SK-N-SH treated with all-trans-retinoic acid at 6 μM for 48 hours (cell line): ENCODE measurements around the gene DNMT3A.

Source experiments
- ATAC-seq: fragments of 200-7000 bp; cut with Tn5 transposase; 3 replicates; pipeline ENCODE4 v1.9.1; 2020; ENCODE audit warnings: mild to moderate bottlenecking, moderate library complexity
- ARNTL ChIP-seq: fragments of 450-650 bp; formaldehyde crosslinking; IDR thresholded peaks from 2 replicates; pipeline ENCODE4 v1.5.0; 2020; ENCODE audit warnings: low read depth, mild to moderate bottlenecking, moderate library complexity, borderline replicate concordance
- BACH2 ChIP-seq: fragments of 250-450 bp; sonication (Bioruptor Pico); IDR thresholded peaks from 2 replicates; pipeline ENCODE4 v1.9.0; 2021; ENCODE audit warnings: mild to moderate bottlenecking, borderline replicate concordance
- CSDC2 ChIP-seq: fragments of 250-450 bp; sonication (Bioruptor Pico); IDR thresholded peaks from 2 replicates; pipeline ENCODE4 v1.5.0; 2020; ENCODE audit warnings: mild to moderate bottlenecking, moderate library complexity
- ESRRG ChIP-seq: fragments of 250-450 bp; sonication (Bioruptor Pico); IDR thresholded peaks from 2 replicates; pipeline ENCODE4 v1.6.1; 2021; ENCODE audit warnings: mild to moderate bottlenecking
- OSR1 ChIP-seq: fragments of 250-450 bp; sonication (Bioruptor Pico); IDR thresholded peaks from 2 replicates; pipeline ENCODE4 v1.8.0; 2022; ENCODE audit warnings: moderate library complexity, mild to moderate bottlenecking, inconsistent platforms
- RARB ChIP-seq: fragments of 250-450 bp; sonication (Bioruptor Pico); IDR thresholded peaks from 2 replicates; pipeline ENCODE4 v1.8.0; 2021; ENCODE audit warnings: mild to moderate bottlenecking, moderate library complexity
- SNAI2 ChIP-seq: fragments of 250-450 bp; sonication (Bioruptor Pico); IDR thresholded peaks from 2 replicates; pipeline ENCODE4 v1.5.0; 2020; ENCODE audit warnings: mild to moderate bottlenecking, moderate library complexity
- TCF4 ChIP-seq: fragments of 250-450 bp; sonication (Bioruptor Pico); IDR thresholded peaks from 2 replicates; pipeline ENCODE4 v1.8.0; 2021; ENCODE audit warnings: mild to moderate bottlenecking, moderate library complexity, borderline replicate concordance
- TOX ChIP-seq: fragments of 250-450 bp; sonication (Bioruptor Pico); IDR thresholded peaks from 2 replicates; pipeline ENCODE4 v1.8.0; 2021; ENCODE audit warnings: mild to moderate bottlenecking, moderate library complexity, borderline replicate concordance
- ZNF565 ChIP-seq: fragments of 450-650 bp; formaldehyde crosslinking; conservative IDR thresholded peaks from 2 replicates; pipeline ENCODE4 v1.5.0; 2020; ENCODE audit warnings: low read depth, mild to moderate bottlenecking, moderate library complexity
- ZNF70 ChIP-seq: fragments of 450-650 bp; formaldehyde crosslinking; IDR thresholded peaks from 2 replicates; pipeline ENCODE4 v1.5.0; 2020; ENCODE audit warnings: mild to moderate bottlenecking, moderate library complexity
- ZNF8 ChIP-seq: fragments of 450-650 bp; formaldehyde crosslinking; IDR thresholded peaks from 2 replicates; pipeline ENCODE4 v1.5.0; 2020; ENCODE audit warnings: mild to moderate bottlenecking, moderate library complexity
- TF ChIP-seq, protein P1 (sequence below): fragments of 250-450 bp; sonication (Bioruptor Pico); IDR thresholded peaks from 2 replicates; pipeline ENCODE4 v1.5.1; 2020; ENCODE audit warnings: low read depth, mild to moderate bottlenecking, moderate library complexity
- TF ChIP-seq, protein P2 (sequence below): fragments of 250-450 bp; sonication (Bioruptor Pico); IDR thresholded peaks from 2 replicates; pipeline ENCODE4 v1.5.1; 2021; ENCODE audit warnings: mild to moderate bottlenecking, moderate library complexity
- TF ChIP-seq, protein P3 (sequence below): fragments of 250-450 bp; sonication (Bioruptor Pico); IDR thresholded peaks from 2 replicates; pipeline ENCODE4 v1.8.0; 2020; ENCODE audit warnings: mild to moderate bottlenecking, moderate library complexity, borderline replicate concordance
- TF ChIP-seq, protein P4 (sequence below): fragments of 250-450 bp; sonication (Bioruptor Pico); IDR thresholded peaks from 2 replicates; pipeline ENCODE4 v1.5.0; 2020; ENCODE audit warnings: mild to moderate bottlenecking, moderate library complexity
- TF ChIP-seq, protein P5 (sequence below): fragments of 250-450 bp; sonication (Bioruptor Pico); IDR thresholded peaks from 2 replicates; pipeline ENCODE4 v1.8.0; 2021; ENCODE audit warnings: low read depth, mild to moderate bottlenecking, moderate library complexity, borderline replicate concordance

The DNMT3A gene

DNA sequence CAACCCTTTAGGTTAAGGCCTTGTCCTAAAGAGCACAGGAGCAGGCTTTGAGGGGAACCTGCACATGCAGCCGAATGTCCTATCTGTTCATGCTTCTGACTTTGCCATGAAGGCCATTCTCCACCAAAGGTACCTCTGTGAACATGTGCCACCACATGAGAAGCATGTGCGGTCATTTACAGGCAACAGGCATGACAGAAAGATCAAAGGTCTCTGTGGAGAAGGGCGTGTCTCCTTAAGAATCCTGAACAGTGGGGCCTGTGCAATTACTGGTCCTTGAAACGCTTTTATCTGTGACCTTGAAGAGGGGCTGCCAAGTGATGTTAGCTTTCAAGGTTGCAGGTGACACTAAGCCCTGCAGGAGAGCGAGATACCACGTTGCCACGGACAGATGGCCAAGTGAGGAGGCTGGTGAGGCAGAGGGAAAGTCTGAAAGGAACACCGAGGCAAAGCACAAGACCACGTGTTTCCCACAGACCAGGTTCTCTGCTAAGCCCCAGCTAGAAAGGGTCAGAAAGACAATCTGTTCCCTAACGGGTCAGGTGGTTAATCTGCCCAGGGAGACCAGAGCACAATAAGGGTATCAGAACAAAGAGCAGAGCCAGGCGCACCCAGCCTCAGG lies 153.9 kb downstream of the DNMT3A start:
- TF ChIP-seq, protein P1, sequence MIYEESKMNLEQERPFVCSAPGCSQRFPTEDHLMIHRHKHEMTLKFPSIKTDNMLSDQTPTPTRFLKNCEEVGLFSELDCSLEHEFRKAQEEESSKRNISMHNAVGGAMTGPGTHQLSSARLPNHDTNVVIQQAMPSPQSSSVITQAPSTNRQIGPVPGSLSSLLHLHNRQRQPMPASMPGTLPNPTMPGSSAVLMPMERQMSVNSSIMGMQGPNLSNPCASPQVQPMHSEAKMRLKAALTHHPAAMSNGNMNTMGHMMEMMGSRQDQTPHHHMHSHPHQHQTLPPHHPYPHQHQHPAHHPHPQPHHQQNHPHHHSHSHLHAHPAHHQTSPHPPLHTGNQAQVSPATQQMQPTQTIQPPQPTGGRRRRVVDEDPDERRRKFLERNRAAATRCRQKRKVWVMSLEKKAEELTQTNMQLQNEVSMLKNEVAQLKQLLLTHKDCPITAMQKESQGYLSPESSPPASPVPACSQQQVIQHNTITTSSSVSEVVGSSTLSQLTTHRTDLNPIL (CRISPR knock-in tag): no peak
- no peak for TF ChIP-seq CSDC2
- TF ChIP-seq TOX (CRISPR knock-in tag): no peak
- TF ChIP-seq, protein P2, sequence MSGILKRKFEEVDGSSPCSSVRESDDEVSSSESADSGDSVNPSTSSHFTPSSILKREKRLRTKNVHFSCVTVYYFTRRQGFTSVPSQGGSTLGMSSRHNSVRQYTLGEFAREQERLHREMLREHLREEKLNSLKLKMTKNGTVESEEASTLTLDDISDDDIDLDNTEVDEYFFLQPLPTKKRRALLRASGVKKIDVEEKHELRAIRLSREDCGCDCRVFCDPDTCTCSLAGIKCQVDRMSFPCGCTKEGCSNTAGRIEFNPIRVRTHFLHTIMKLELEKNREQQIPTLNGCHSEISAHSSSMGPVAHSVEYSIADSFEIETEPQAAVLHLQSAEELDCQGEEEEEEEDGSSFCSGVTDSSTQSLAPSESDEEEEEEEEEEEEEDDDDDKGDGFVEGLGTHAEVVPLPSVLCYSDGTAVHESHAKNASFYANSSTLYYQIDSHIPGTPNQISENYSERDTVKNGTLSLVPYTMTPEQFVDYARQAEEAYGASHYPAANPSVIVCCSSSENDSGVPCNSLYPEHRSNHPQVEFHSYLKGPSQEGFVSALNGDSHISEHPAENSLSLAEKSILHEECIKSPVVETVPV (CRISPR knock-in tag): no peak
- TF ChIP-seq, protein P3, sequence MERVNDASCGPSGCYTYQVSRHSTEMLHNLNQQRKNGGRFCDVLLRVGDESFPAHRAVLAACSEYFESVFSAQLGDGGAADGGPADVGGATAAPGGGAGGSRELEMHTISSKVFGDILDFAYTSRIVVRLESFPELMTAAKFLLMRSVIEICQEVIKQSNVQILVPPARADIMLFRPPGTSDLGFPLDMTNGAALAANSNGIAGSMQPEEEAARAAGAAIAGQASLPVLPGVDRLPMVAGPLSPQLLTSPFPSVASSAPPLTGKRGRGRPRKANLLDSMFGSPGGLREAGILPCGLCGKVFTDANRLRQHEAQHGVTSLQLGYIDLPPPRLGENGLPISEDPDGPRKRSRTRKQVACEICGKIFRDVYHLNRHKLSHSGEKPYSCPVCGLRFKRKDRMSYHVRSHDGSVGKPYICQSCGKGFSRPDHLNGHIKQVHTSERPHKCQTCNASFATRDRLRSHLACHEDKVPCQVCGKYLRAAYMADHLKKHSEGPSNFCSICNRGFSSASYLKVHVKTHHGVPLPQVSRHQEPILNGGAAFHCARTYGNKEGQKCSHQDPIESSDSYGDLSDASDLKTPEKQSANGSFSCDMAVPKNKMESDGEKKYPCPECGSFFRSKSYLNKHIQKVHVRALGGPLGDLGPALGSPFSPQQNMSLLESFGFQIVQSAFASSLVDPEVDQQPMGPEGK (CRISPR knock-in tag): no peak
- TF ChIP-seq, protein P4, sequence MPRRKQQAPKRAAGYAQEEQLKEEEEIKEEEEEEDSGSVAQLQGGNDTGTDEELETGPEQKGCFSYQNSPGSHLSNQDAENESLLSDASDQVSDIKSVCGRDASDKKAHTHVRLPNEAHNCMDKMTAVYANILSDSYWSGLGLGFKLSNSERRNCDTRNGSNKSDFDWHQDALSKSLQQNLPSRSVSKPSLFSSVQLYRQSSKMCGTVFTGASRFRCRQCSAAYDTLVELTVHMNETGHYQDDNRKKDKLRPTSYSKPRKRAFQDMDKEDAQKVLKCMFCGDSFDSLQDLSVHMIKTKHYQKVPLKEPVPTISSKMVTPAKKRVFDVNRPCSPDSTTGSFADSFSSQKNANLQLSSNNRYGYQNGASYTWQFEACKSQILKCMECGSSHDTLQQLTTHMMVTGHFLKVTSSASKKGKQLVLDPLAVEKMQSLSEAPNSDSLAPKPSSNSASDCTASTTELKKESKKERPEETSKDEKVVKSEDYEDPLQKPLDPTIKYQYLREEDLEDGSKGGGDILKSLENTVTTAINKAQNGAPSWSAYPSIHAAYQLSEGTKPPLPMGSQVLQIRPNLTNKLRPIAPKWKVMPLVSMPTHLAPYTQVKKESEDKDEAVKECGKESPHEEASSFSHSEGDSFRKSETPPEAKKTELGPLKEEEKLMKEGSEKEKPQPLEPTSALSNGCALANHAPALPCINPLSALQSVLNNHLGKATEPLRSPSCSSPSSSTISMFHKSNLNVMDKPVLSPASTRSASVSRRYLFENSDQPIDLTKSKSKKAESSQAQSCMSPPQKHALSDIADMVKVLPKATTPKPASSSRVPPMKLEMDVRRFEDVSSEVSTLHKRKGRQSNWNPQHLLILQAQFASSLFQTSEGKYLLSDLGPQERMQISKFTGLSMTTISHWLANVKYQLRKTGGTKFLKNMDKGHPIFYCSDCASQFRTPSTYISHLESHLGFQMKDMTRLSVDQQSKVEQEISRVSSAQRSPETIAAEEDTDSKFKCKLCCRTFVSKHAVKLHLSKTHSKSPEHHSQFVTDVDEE (CRISPR knock-in tag): no peak
- TF ChIP-seq ARNTL: no peak
- TF ChIP-seq, protein P5, sequence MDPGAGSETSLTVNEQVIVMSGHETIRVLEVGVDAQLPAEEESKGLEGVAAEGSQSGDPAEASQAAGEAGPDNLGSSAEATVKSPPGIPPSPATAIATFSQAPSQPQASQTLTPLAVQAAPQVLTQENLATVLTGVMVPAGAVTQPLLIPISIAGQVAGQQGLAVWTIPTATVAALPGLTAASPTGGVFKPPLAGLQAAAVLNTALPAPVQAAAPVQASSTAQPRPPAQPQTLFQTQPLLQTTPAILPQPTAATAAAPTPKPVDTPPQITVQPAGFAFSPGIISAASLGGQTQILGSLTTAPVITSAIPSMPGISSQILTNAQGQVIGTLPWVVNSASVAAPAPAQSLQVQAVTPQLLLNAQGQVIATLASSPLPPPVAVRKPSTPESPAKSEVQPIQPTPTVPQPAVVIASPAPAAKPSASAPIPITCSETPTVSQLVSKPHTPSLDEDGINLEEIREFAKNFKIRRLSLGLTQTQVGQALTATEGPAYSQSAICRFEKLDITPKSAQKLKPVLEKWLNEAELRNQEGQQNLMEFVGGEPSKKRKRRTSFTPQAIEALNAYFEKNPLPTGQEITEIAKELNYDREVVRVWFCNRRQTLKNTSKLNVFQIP (CRISPR knock-in tag): no peak
- no peak for TF ChIP-seq ESRRG (CRISPR knock-in tag)
- no peak for TF ChIP-seq SNAI2 (CRISPR knock-in tag)
- TF ChIP-seq OSR1: no peak
- TF ChIP-seq TCF4: no peak
- TF ChIP-seq RARB (CRISPR knock-in tag): no peak
- no peak for TF ChIP-seq ZNF8 (CRISPR knock-in tag)
- no peak for TF ChIP-seq ZNF565 (CRISPR knock-in tag)
- no peak for TF ChIP-seq ZNF70 (CRISPR knock-in tag)
- TF ChIP-seq BACH2 (CRISPR knock-in tag): no peak
- ATAC-seq: no peak

DNA sequence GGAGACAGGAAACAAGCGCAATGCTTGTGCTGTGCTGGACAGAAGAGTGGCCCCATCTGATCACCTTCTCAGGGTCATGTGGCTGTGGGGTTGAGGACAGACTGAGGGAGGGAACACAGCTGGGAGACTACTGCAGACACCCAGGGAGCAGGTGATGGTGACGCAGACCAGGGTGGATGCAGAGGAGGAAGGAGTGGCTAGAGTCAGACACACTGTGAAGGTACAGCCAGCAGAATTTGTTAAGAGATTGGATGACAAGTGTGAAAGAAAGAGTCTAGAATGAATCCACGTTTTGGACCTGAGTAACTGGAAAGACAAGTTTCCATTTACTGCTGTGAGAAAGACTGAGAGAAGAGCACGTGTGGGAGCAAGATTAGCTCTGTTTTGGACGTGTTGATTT lies 157.5 kb downstream of the DNMT3A start:
- TF ChIP-seq, protein P3 (CRISPR knock-in tag): no peak
- TF ChIP-seq, protein P5 (CRISPR knock-in tag): no peak
- ATAC-seq: no peak
